Duodenal mucosa (tissue), 2 donors: ENCODE measurements around the gene EID3.

Experiments
- H3K27ac ChIP-seq: one replicate; pipeline ENCODE4 v1.7.0; 2013; ENCODE audit warnings: low read depth, low read length
- H3K27me3 ChIP-seq, 2 donors: one replicate each; pipeline ENCODE4 v1.7.0; 2013; ENCODE audit warnings: low read length in 2 of 2, control low read depth in 1 of 2; ENCODE audit not compliant: insufficient read depth in 2 of 2, control insufficient read depth in 1 of 2
- H3K36me3 ChIP-seq, 2 donors: one replicate each; pipeline ENCODE4 v1.7.0; 2013; ENCODE audit warnings: low read length in 2 of 2, control low read depth in 1 of 2; ENCODE audit not compliant: insufficient read depth in 2 of 2, control insufficient read depth in 1 of 2
- H3K4me1 ChIP-seq, 2 donors: one replicate each; pipeline ENCODE4 v1.7.0; 2013; ENCODE audit warnings: low read length in 2 of 2, control low read depth in 1 of 2; ENCODE audit not compliant: insufficient read depth in 2 of 2, control insufficient read depth in 1 of 2
- H3K4me3 ChIP-seq, 2 donors: one replicate each; pipeline ENCODE4 v1.7.0; 2013; ENCODE audit warnings: low read length in 2 of 2, low read depth in 1 of 2
- H3K9ac ChIP-seq, 2 donors: one replicate each; pipeline ENCODE4 v1.7.0; 2013; ENCODE audit warnings: low read length in 2 of 2, low read depth in 1 of 2
- H3K9me3 ChIP-seq, 2 donors: one replicate each; pipeline ENCODE4 v1.7.0; 2013; ENCODE audit warnings: low read length in 2 of 2, control low read depth in 1 of 2; ENCODE audit not compliant: control insufficient read depth in 1 of 2

EID3 gene

GRCh38 chr12:104299842-104300481 is 3.6 kb upstream of the EID3 start:
- H3K27me3 ChIP-seq: no peaks in the 10 kb centered on the region
- H3K4me1 ChIP-seq: peaks cover 43 to 46% of the 10 kb centered on the region in 2 donors
- H3K36me3 ChIP-seq: peaks cover 4 to 7% of the 10 kb centered on the region in 2 donors
- no peaks in the 10 kb centered on the region for H3K9me3 ChIP-seq
- H3K4me3 ChIP-seq: no peak overlapping the region
- no peak overlapping the region for H3K9ac ChIP-seq
- H3K27ac ChIP-seq: no peak overlapping the region

GRCh38 chr12:104304261-104305009 is 896 bp downstream of the EID3 start:
- Histone ChIP-seq H3K9ac (peak overlapping the region; percentile 49 to 62), H3K9me3 (no peaks in the 10 kb centered on the region), H3K27ac (peak overlapping the region; percentile 33), H3K4me1 (peaks cover 34 to 35% of the 10 kb centered on the region in 2 donors), H3K36me3 (peaks cover 0 to 2% of the 10 kb centered on the region in 2 donors), H3K4me3 (peak overlapping the region; percentile 66 to 81), H3K27me3 (no peaks in the 10 kb centered on the region)

DNA sequence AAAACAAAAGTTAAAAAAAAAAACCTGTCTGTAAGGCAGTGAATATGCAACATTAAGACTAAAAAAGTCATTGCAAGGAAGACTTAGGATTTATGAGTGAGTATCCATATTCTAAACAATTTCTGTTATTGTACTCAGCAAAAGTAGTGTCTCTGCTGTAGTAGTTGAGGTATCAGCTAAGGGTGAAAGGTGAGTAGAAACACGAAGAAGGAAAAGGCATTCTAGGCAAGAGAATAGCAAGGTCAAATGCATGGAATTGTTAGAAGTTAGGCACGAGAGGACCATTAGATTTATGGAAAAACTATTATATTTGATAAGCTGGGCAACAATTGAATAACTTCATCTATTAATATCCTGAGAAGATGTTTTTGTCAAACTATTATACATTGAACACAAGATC is 1.8 kb downstream of the EID3 start:
- peaks cover 0 to 8% of the 10 kb centered on the region in 2 donors for H3K36me3 ChIP-seq
- H3K4me1 ChIP-seq: peaks cover 26 to 27% of the 10 kb centered on the region in 2 donors
- no peaks in the 10 kb centered on the region for H3K27me3 ChIP-seq
- no peak overlapping the region for H3K9ac ChIP-seq
- no peak overlapping the region for H3K4me3 ChIP-seq
- H3K9me3 ChIP-seq: no peaks in the 10 kb centered on the region
- no peak overlapping the region for H3K27ac ChIP-seq

DNA sequence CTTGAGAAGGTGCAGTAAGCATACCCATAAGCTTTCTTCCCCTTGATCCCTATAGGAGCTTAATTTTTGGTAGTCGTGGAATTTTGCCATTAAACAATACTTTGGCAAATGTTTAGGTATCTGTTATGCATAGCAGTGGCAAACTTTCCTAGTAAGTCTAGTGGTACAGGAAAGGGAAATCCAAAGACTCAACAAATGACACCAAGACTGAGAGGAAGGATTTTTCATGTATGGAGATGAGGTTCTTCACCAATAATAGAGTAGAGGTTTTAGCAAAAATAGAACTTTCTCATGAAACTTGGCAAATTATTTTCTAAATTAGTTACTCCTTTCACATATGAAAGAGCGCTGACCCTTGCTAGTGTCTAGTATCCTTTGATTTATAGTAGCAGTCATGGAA is 2.8 kb downstream of the EID3 start:
- Histone ChIP-seq H3K27ac (no peak overlapping the region), H3K27me3 (no peaks in the 10 kb centered on the region), H3K9me3 (no peaks in the 10 kb centered on the region), H3K4me1 (peaks cover 18 to 24% of the 10 kb centered on the region in 2 donors), H3K9ac (no peak overlapping the region), H3K4me3 (no peak overlapping the region), H3K36me3 (peaks cover 0 to 11% of the 10 kb centered on the region in 2 donors)

GRCh38 chr12:104306943-104307654 is 3.6 kb downstream of the EID3 start:
- H3K9me3 ChIP-seq: no peaks in the 10 kb centered on the region
- no peaks in the 10 kb centered on the region for H3K27me3 ChIP-seq
- peaks cover 1 to 16% of the 10 kb centered on the region in 2 donors for H3K36me3 ChIP-seq
- no peak overlapping the region for H3K27ac ChIP-seq
- H3K4me3 ChIP-seq: no peak overlapping the region
- H3K9ac ChIP-seq: no peak overlapping the region
- peaks cover 18 to 24% of the 10 kb centered on the region in 2 donors for H3K4me1 ChIP-seq

DNA sequence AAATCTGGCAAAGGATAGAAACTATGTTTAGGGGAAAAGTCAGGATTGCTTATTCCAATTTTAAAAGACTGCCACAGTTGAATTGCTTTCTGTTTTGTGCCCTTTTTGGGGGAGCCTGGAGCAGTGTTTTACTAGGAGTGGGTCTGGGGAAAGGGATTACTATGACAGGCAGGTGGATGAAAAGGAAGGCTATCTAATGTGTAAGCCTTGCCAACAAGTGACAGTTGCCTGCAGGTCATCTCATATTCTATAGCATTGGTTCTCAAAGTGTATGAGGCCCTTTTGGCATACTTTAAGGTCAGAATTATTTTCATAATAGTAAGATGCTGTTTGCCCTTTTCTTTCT is 4.1 kb downstream of the EID3 start:
- Histone ChIP-seq H3K4me1 (peaks cover 17 to 23% of the 10 kb centered on the region in 2 donors), H3K9me3 (no peaks in the 10 kb centered on the region), H3K9ac (no peak overlapping the region), H3K36me3 (peaks cover 3 to 22% of the 10 kb centered on the region in 2 donors), H3K27ac (no peak overlapping the region), H3K27me3 (no peaks in the 10 kb centered on the region), H3K4me3 (no peak overlapping the region)

- H3K4me1 ChIP-seq: peaks cover 2 to 7% of the 10 kb centered on the region in 2 donors
- no peaks in the 10 kb centered on the region for H3K9me3 ChIP-seq
- no peaks in the 10 kb centered on the region for H3K27me3 ChIP-seq
- H3K27ac ChIP-seq: no peak overlapping the region
- no peak overlapping the region for H3K9ac ChIP-seq
- no peak overlapping the region for H3K4me3 ChIP-seq
- peaks cover 15 to 40% of the 10 kb centered on the region in 2 donors for H3K36me3 ChIP-seq
Observed at GRCh38 chr12:104309446-104309993, 6.0 kb downstream of the EID3 start.

GRCh38 chr12:104310751-104311633 is 7.5 kb downstream of the EID3 start:
- peaks cover 18 to 52% of the 10 kb centered on the region in 2 donors for H3K36me3 ChIP-seq
- H3K4me1 ChIP-seq: peaks cover 0 to 4% of the 10 kb centered on the region in 2 donors
- no peaks in the 10 kb centered on the region for H3K9me3 ChIP-seq
- H3K4me3 ChIP-seq: no peak overlapping the region
- no peaks in the 10 kb centered on the region for H3K27me3 ChIP-seq
- no peak overlapping the region for H3K9ac ChIP-seq
- H3K27ac ChIP-seq: no peak overlapping the region

GRCh38 chr12:104312202-104312601 is 8.7 kb downstream of the EID3 start:
- peaks cover 21 to 59% of the 10 kb centered on the region in 2 donors for H3K36me3 ChIP-seq

More at GRCh38 chr12:104312202-104312601, 8.7 kb downstream of the EID3 start:
- H3K27me3 ChIP-seq: no peaks in the 10 kb centered on the region
- no peak overlapping the region for H3K9ac ChIP-seq
- no peak overlapping the region for H3K4me3 ChIP-seq
- H3K4me1 ChIP-seq: peaks cover 0 to 4% of the 10 kb centered on the region in 2 donors
- H3K27ac ChIP-seq: no peak overlapping the region
- no peaks in the 10 kb centered on the region for H3K9me3 ChIP-seq
